HepG2 (cell line): Measurements from ENCODE around the gene ZNF22. TPM values are rescaled to one million over a fixed set of nuclear protein-coding genes. Genes with fewer than 3 reads are reported as not detected.

Source experiments
- AHDC1 ChIP-seq: sonication (generic); formaldehyde crosslinking; IDR thresholded peaks from 2 replicates; pipeline ENCODE4 v1.5.1; 2020; ENCODE audit warnings: mild to moderate bottlenecking, missing genetic modification reagents, borderline replicate concordance
- CSRNP1 ChIP-seq: sonication (generic); formaldehyde crosslinking; IDR thresholded peaks from 2 replicates; pipeline ENCODE4 v1.8.1; 2023; ENCODE audit warnings: mild to moderate bottlenecking, missing genetic modification reagents
- ETV5 ChIP-seq: IDR thresholded peaks from 2 replicates; pipeline ENCODE4 v1.6.1; 2018; ENCODE audit warnings: missing biosample characterization, missing genetic modification reagents, inconsistent platforms, borderline replicate concordance
- ETV6 ChIP-seq: sonication (generic); formaldehyde crosslinking; conservative IDR thresholded peaks from 2 replicates; pipeline ENCODE4 v1.4.0; 2020; ENCODE audit warnings: missing genetic modification reagents
- KDM2A ChIP-seq: sonication (generic); formaldehyde crosslinking; IDR thresholded peaks from 2 replicates; pipeline ENCODE4 v1.4.0; 2020; ENCODE audit warnings: low read depth, missing genetic modification reagents, borderline replicate concordance
- PCBP2 ChIP-seq: fragments of 200-400 bp; formaldehyde crosslinking; optimal IDR thresholded peaks from 2 replicates; pipeline ENCODE3; 2018; ENCODE audit warnings: low read length, low read depth; ENCODE audit not compliant: poor library complexity, severe bottlenecking
- POLR2A ChIP-seq, 2 experiments: IDR thresholded peaks; 2 replicates each; pipeline ENCODE4 v1.6.1; 2011; ENCODE audit warnings: low read depth in 2 of 2, low read length in 2 of 2, mild to moderate bottlenecking in 1 of 2, moderate library complexity in 1 of 2; ENCODE audit not compliant: insufficient read depth in 1 of 2
- REST ChIP-seq, 2 experiments: IDR thresholded peaks; 2 replicates each; pipeline ENCODE4 v1.6.1; 2011 to 2012; ENCODE audit warnings: low read length in 2 of 2, borderline replicate concordance in 1 of 2, low read depth in 1 of 2, mild to moderate bottlenecking in 1 of 2, moderate library complexity in 1 of 2
- SALL1 ChIP-seq: sonication (generic); formaldehyde crosslinking; IDR thresholded peaks from 2 replicates; pipeline ENCODE4 v1.8.0; 2022; ENCODE audit warnings: mild to moderate bottlenecking, missing genetic modification reagents
- STAG1 ChIP-seq: sonication (generic); formaldehyde crosslinking; IDR thresholded peaks from 2 replicates; pipeline ENCODE4 v1.4.0; 2020; ENCODE audit warnings: missing genetic modification reagents
- ZFP36 ChIP-seq: fragments of 150-350 bp; IDR thresholded peaks from 2 replicates; pipeline ENCODE4 v1.6.1; 2018; ENCODE audit warnings: borderline replicate concordance, low read length, low read depth; ENCODE audit not compliant: partially characterized antibody
- ZNF335 ChIP-seq: sonication (generic); formaldehyde crosslinking; IDR thresholded peaks from 2 replicates; pipeline ENCODE4 v1.4.0; 2020; ENCODE audit warnings: missing genetic modification reagents
- ZNF546 ChIP-seq: sonication (generic); formaldehyde crosslinking; conservative IDR thresholded peaks from 2 replicates; pipeline ENCODE4 v1.8.1; 2023; ENCODE audit warnings: mild to moderate bottlenecking, missing genetic modification reagents
- ZNF580 ChIP-seq: IDR thresholded peaks from 2 replicates; pipeline ENCODE4 v1.6.1; 2016; ENCODE audit warnings: low read depth, borderline replicate concordance
- ZNF597 ChIP-seq: sonication (generic); formaldehyde crosslinking; IDR thresholded peaks from 2 replicates; pipeline ENCODE4 v1.5.0; 2020; ENCODE audit warnings: missing genetic modification reagents
- ZNF747 ChIP-seq: sonication (generic); formaldehyde crosslinking; IDR thresholded peaks from 2 replicates; pipeline ENCODE4 v1.8.1; 2023; ENCODE audit warnings: missing genetic modification reagents, mild to moderate bottlenecking, borderline replicate concordance
- polyA plus RNA-seq, 8 experiments: library from polyadenylated mRNA; depleted of rRNA in 3 of 8; stranded (reverse) in 7 of 8; unstranded in 1 of 8; fragments of >200 nt; fragmentation: Illumina TruSeq in 4 of 8; extraction: Trizol in 4 of 8; gene quantifications; 2 replicates each; pipeline versions ENCODE4 v1.2.1 to v1.2.3, GENCODE V29; 2011 to 2016; ENCODE audit warnings: low read depth in 4 of 8, missing spikeins in 1 of 8, mixed read lengths in 1 of 8; ENCODE audit not compliant: insufficient read depth in 1 of 8
- total RNA-seq, 5 experiments: library from RNA; depleted of rRNA; stranded (reverse); fragments of >200 nt; fragmentation: Illumina TruSeq; extraction: Trizol; gene quantifications; 2 replicates each; pipeline ENCODE4 v1.2.3, GENCODE V29; 2016; ENCODE audit warnings: low read depth in 1 of 5

Gene ZNF22
- total and polyA plus RNA-seq, 2 of the 13 experiments (the other 11 are each of a cell fraction or from before 2014, with no cell fraction given) = 0.40 to 1.3 TPM

- TF ChIP-seq AHDC1 (CRISPR knock-in tag) (no peak), ZNF580 (CRISPR knock-in tag) (peak; percentile 97), ZNF546 (CRISPR knock-in tag) (no peak), ZNF335 (peak; percentile 94), POLR2A (IDR thresholded peaks at IDR 0.05; ENCODE audit: insufficient read depth in 1 of 2, low read depth in 2 of 2, low read length in 2 of 2) (peak in 1 of 2 experiments; percentile 100; a peak in 2 of 4 replicates), SALL1 (CRISPR knock-in tag) (peak; percentile 98), ZNF747 (CRISPR knock-in tag) (peak; percentile 96), ZFP36 (peak; percentile 46), PCBP2 (no peak), KDM2A (CRISPR knock-in tag) (peak; percentile 84), ETV5 (CRISPR knock-in tag) (peak; percentile 58; the same call in 1 of the 2 replicates), STAG1 (CRISPR knock-in tag) (peak; percentile 12; the same call in 1 of the 2 replicates), ETV6 (CRISPR knock-in tag) (peak; percentile 87), REST (IDR thresholded peaks at IDR 0.05; ENCODE audit: borderline replicate concordance in 1 of 2, low read depth in 1 of 2, low read length in 2 of 2) (peak in 1 of 2 experiments; percentile 80; a peak in 1 of 4 replicates), ZNF597 (no peak), CSRNP1 (peak; percentile 55; the same call in 1 of the 2 replicates)
Measured at GRCh38 chr10:44978570-44979280, 22.0 kb upstream of the ZNF22 start, which contains the start of gene DEPP1 (continued).
